NCI-H2107 treated with DMSO at 0.1 percent for 48 hours (cell line): ENCODE measurements around the gene PLBD2.
"Not testable (repeated sequence)": the region's sequence is repeated elsewhere in the genome, so short reads cannot be mapped to it uniquely, and the experiment has no call there.

Source experiments
- DNase-seq: peaks from one replicate; lab custom pipeline; 2025; ENCODE audit not compliant: unreplicated experiment; lab: John Stamatoyannopoulos, UW

Gene PLBD2

GRCh38 chr12:113334786-113335539 is 23.4 kb upstream of the PLBD2 start, which contains the start of gene SLC8B1:
Gene SLC8B1 (minus strand): TSS chr12:113335109. CDS start chr12:113332878, 2,231 bp downstream.
- DNase-seq, result peak; percentile 37

GRCh38 chr12:113339540-113339939 is 18.8 kb upstream of the PLBD2 start:
- no peak for DNase-seq

- no peak for DNase-seq
These were observed 18.3 kb upstream of the PLBD2 start for GRCh38 chr12:113340061-113340460.

DNA sequence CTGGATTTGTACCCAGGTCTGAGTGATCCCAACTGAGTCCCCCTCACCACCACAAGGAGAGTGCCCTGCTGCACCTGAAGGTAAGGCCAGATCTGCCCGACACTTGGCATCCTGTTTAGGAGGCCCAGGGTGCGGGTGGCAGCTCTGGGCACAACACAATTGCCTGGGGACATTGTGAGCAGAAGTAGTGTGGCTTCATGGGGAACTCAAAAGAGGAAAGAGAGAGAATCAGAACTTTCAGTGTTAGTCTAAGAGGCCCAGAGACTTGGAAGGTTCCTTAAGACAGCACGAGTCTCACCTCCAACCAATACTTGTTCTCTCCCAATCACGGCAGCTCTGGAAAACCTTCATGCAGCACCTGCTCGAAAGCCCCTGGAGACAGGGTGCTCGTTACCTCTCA is 16.9 kb upstream of the PLBD2 start:
- DNase-seq, result no peak

GRCh38 chr12:113345318-113345717 is 13.1 kb upstream of the PLBD2 start:
- no peak for DNase-seq

DNA sequence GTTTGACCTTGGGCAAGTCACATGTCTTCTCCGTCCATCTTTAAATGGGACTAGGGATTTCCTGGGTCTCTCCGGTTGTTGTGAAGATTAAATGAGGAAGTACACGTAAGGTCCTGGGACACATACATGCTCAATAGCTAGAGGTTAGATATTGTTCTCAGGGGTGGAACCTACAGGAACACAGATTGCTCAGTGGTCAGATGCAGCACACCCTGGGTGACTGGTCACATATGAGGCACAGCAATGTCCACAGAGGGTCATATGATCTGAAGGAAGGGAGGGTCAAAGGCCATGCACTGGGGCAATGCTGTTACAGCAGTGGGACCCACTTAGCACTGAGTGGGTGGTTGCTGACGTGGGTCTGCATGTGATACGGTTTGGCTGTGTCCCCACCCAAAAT is 12.0 kb upstream of the PLBD2 start:
- DNase-seq, result no peak

GRCh38 chr12:113347107-113347506 is 11.3 kb upstream of the PLBD2 start:
- no peak for DNase-seq

DNA sequence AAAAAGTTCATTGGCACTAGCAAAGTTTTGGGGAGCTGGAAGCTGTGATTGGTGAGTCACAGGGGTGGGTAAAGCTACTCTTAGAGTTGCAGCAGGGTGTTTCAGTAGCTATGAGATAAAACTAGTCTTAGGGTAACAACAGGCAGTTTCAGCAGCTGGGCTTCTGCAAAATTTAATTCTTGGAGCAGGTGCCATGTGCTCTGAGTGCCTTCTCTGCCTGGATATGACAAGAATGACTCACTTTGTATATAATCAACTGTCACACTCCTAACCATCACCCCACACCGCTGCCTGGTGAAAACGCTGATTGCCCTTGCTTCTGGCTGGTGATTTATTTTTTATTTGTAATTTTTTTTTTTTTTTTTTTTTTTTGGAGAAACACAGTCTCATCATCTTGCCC is 10.5 kb upstream of the PLBD2 start:
- DNase-seq, result no peak

- no peak for DNase-seq
These were observed 9.4 kb upstream of the PLBD2 start for GRCh38 chr12:113348849-113349536.

DNA sequence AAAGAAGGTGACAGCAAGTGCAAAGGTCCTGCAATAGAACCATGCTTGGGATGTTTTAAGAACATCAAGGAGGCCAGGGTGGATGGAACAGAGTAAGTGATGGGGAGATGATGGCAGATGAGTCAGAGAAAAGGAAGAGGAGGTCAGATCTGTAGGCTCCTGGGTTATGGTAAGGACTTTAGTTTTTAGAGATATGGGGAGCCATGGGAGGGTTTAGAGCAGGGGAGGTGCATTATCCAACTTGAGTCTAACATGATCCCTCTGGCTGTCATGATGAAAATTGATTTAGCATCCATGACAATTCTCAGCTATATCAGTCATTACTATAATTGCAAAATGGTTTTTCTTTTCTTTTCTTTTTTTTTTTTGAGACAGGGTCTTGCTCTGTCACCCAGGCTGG is 7.3 kb upstream of the PLBD2 start:
- DNase-seq, result no peak

- not testable (repeated sequence) for DNase-seq
These were observed 4.2 kb upstream of the PLBD2 start for GRCh38 chr12:113354192-113354591.

DNA sequence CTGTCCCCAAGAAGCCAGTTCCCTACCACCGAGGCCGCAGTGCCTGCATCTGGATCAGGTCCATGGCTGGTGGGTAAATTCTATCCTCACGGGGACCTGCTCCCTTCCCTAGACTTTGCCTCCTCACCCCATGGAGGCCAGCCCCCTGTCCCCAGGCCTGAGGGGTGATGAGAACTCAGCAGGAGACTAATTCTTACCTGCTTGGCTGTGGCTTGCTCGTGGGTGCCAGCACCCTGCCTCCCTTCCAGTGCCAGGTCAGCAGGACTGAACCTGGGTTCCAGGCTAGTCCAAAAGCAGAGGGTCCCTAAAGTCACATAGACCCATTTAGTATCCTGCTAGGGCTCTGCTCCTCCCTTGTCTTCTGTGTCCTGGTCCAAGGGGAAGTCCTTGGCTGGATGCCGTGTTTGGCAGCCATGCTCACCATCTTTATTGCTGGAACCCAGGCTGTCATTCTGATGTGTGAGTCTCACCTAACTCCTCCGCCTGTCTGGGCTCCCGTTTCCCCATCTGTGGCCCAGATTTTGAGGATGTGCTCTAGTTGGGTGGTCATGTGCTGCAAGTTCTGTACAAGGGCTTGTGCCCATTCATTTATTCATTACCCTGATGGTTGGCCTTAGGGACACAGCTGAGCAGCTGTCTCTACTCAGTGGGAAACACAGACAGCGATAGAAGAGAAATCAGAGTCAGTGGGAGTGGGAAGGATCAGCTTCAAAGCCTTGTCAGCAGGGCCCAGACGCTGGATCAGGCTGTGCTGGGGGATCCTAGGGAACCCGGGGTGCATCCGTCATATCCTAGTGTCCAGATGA is 949 bp downstream of the PLBD2 start:
- DNase-seq, result no peak

DNA sequence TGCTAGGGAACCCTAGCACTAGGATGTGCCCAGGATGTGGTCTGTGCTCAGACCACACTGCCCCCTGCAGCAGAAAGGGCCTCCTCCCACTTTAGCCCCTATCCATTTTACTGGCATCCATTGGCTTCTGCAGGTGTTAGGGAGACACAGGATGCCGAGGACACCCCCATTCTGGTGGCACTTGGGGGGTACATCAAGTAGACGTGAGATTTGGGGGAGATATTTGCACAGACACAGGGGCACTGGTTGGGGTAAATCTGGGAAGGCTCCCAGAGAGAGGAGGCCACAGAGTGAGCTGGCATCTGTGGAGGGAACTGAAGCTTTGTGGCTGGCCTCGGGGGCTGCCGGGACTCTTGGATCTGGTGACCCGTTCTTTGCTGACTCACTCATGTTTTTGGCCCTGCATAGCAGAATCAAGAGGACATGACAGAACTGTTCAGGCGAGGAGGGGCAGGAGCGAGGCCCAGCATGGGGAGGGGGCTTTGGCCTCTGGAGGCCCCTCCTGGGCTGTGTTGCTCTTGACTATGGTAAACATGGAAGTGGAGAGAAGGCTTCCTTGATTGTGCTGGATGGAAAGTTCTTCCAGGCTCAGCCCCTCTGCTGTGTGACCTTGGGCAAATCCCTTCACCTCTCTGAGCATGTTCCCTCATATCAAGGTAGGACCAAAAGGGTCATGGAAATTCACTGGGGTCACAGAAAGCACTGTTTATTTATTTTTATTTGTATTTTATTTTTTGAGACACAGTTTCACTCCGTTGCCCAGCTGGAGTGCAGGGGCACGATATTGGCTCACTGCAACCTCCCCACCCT is 1.8 kb downstream of the PLBD2 start:
- no peak for DNase-seq

DNA sequence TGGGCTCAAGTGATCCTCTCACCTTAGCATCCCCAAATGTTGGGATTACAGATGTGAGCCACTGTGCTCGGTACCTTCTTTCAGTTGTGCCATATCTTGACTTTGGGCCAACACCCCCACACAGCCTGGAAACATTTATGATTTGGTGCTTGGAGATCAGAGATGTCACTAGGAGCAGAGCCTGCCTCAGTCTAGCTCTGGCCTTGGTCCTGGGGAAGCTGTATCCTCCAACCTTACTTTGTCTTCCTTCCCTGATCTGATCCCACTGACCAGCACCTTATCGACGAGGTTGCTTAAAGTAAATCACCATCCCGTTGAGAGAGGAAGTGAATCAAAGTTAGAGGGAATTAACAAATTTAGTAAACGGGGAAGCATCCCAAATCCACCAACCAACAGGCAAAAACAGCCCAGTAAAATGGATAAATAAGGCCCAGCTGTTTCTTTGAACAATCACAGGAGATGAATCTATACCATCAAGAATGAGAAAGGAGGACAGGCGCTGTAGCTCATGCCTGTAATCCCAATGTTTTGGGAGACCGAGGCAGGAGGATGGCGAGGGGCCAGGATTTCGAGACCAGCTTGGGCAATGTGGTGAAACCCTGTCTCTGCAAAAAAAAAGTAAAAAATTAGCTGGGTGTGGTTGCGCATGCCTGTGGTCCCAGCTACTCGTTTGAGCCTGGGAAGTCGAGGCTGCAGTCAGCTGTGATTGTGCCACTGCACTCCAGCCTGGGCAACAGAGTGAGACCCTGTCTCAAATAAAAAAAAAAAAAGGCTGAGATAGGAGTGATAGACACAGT is 3.4 kb downstream of the PLBD2 start:
- no peak for DNase-seq

DNA sequence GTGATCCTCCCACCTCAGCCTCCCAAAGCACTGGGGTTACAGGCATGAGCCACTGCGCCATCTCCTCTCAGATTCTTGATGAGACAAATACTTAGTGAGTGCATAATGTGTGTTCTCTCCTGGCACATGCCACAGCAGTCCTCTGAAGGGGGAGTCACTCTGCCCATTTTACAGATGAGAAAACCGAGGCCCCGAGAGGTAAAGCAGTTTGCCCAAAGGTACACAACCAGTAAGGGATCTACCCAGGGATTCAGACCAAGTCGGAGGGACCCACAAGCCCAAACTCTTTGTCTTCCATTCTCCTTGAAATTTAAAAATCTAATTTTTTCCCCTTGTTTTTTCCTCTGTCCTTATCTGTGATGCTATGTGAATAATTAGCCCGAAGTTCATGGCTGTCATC is 6.3 kb downstream of the PLBD2 start:
- no peak for DNase-seq

DNA sequence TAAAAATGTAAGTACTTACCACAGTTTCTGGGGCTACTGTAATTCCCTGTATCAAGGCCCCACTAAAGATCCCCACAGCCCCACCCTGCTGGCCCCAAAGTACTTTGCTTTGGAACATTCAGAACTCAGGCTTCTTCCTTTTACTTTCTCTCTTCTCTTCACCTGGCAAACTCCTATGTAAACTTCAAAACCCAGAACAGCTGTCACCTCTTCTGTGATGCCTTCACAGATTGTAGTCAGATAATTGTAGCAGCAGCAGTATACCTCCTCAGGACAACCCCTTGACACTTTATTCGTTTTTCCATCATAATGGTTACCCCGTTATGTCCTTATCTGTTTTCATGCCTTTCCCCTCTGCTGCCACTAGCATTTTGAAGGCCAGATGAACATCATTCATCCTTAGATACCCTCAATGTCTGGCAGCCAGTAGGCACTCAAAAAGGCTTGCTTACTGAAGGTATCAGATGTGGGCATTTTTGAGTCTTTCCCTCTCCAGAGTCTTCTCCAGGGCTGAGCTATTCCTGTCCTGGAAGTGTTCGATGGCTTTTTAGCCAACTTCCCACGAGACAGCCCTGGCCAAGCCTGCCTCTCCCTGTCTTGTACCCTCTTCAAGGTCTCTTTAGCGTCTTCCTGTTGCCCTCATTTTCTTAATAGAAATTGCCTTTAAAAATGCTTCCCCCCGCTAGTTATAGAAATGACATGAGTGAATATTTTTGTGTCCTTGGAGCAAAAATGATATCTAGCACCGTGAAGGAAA is 7.4 kb downstream of the PLBD2 start:
- DNase-seq, result no peak

- no peak for DNase-seq
These were observed 8.4 kb downstream of the PLBD2 start for GRCh38 chr12:113366827-113367226.

GRCh38 chr12:113368331-113368730 is 9.9 kb downstream of the PLBD2 start:
- no peak for DNase-seq

- no peak for DNase-seq
These were observed 11.1 kb downstream of the PLBD2 start for GRCh38 chr12:113369391-113369985.
